WTC11 (cell line): ENCODE data around the gene AOC1. TPM values are rescaled to one million over a fixed set of nuclear protein-coding genes. Genes with fewer than 3 reads are reported as not detected.

Source experiments
- ATAC-seq: fragments of 200-7000 bp; cut with Tn5 transposase; 2 replicates; pipeline ENCODE4 v1.10.0; 2021; ENCODE audit warnings: mild to moderate bottlenecking, moderate library complexity
- CTCF ChIA-PET: fragments of 300-600 bp; sonication (Branson Sonifier 250); formaldehyde crosslinking; loops from one replicate; lab custom pipeline; 2021; ENCODE audit warnings: antibody characterized with exemption; lab: Charles Lee
- POLR2A ChIA-PET: fragments of 350-600 bp; sonication (Branson Sonifier 250); formaldehyde crosslinking; loops from one replicate; lab custom pipeline; 2021; ENCODE audit warnings: antibody characterized with exemption; lab: Charles Lee
- DNase-seq: peaks from one replicate; pipeline ENCODE4 v3.0.0; 2021; ENCODE audit warnings: low spot score
- H3K27ac Mint-ChIP-seq: 2 replicates; pipeline ENCODE4 v1.8.0; 2021; ENCODE audit warnings: mixed read lengths
- H3K27me3 Mint-ChIP-seq: 2 replicates; pipeline ENCODE4 v1.8.0; 2021; ENCODE audit warnings: low read depth, mild to moderate bottlenecking, moderate library complexity, mixed read lengths
- H3K36me3 Mint-ChIP-seq: 2 replicates; pipeline ENCODE4 v1.8.0; 2021; ENCODE audit warnings: mixed read lengths
- H3K4me1 Mint-ChIP-seq: 2 replicates; pipeline ENCODE4 v1.8.0; 2022; ENCODE audit warnings: mixed read lengths
- H3K4me3 Mint-ChIP-seq: 2 replicates; pipeline ENCODE4 v1.8.0; 2021; ENCODE audit warnings: mild to moderate bottlenecking, moderate library complexity, mixed read lengths
- H3K9me3 Mint-ChIP-seq: 2 replicates; pipeline ENCODE4 v1.8.0; 2021; ENCODE audit warnings: mixed read lengths
- CREM ChIP-seq: sonication (generic); formaldehyde crosslinking; IDR thresholded peaks from 2 replicates; pipeline ENCODE4 v1.8.1; 2022; ENCODE audit warnings: mild to moderate bottlenecking, missing genetic modification reagents, moderate library complexity
- EMX1 ChIP-seq: fragments of 250-450 bp; sonication (Bioruptor Pico); IDR thresholded peaks from 2 replicates; pipeline ENCODE4 v1.8.0; 2021; ENCODE audit warnings: mild to moderate bottlenecking
- GABPB1 ChIP-seq: sonication (generic); formaldehyde crosslinking; IDR thresholded peaks from 2 replicates; pipeline ENCODE4 v1.8.1; 2023; ENCODE audit warnings: mild to moderate bottlenecking, missing genetic modification reagents
- GRHL2 ChIP-seq: fragments of 250-450 bp; sonication (Bioruptor Pico); IDR thresholded peaks from 2 replicates; pipeline ENCODE4 v1.8.0; 2022; ENCODE audit warnings: mild to moderate bottlenecking, moderate library complexity; ENCODE audit not compliant: insufficient replicate concordance, severe bottlenecking
- GTF2I ChIP-seq: fragments of 250-450 bp; sonication (Bioruptor Pico); conservative IDR thresholded peaks from 2 replicates; pipeline ENCODE4 v1.4.0; 2021; ENCODE audit warnings: mild to moderate bottlenecking
- IRF1 ChIP-seq: sonication (generic); formaldehyde crosslinking; IDR thresholded peaks from 2 replicates; pipeline ENCODE4 v1.8.0; 2023; ENCODE audit warnings: missing genetic modification reagents
- KAT7 ChIP-seq: sonication (generic); formaldehyde crosslinking; IDR thresholded peaks from 2 replicates; pipeline ENCODE4 v1.8.1; 2023; ENCODE audit warnings: missing genetic modification reagents, mild to moderate bottlenecking, borderline replicate concordance
- NFATC4 ChIP-seq: fragments of 250-450 bp; sonication (Bioruptor Pico); IDR thresholded peaks from 2 replicates; pipeline ENCODE4 v1.9.0; 2021; ENCODE audit warnings: mild to moderate bottlenecking
- NFE2L1 ChIP-seq: sonication (generic); formaldehyde crosslinking; IDR thresholded peaks from 2 replicates; pipeline ENCODE4 v1.8.1; 2023; ENCODE audit warnings: missing genetic modification reagents
- STAT6 ChIP-seq: sonication (generic); formaldehyde crosslinking; conservative IDR thresholded peaks from 2 replicates; pipeline ENCODE4 v1.8.1; 2023; ENCODE audit warnings: mild to moderate bottlenecking, low read depth, missing genetic modification reagents, moderate library complexity
- ZNF317 ChIP-seq: sonication (generic); formaldehyde crosslinking; IDR thresholded peaks from 2 replicates; pipeline ENCODE4 v1.8.1; 2023; ENCODE audit warnings: low read depth, mild to moderate bottlenecking, moderate library complexity, missing genetic modification reagents, borderline replicate concordance
- ZNF423 ChIP-seq: fragments of 250-450 bp; sonication (Bioruptor Pico); IDR thresholded peaks from 2 replicates; pipeline ENCODE4 v2.1.2; 2022; ENCODE audit warnings: mild to moderate bottlenecking, moderate library complexity
- ZNF671 ChIP-seq: fragments of 250-450 bp; sonication (Bioruptor Pico); IDR thresholded peaks from 2 replicates; pipeline ENCODE4 v1.8.0; 2021; ENCODE audit warnings: mild to moderate bottlenecking
- total RNA-seq: library from RNA; stranded (reverse); gene quantifications from 3 replicates; pipeline ENCODE4 v1.2.3, GENCODE V29; 2021
- TF ChIP-seq, protein P1 (sequence below): sonication (generic); formaldehyde crosslinking; IDR thresholded peaks from 2 replicates; pipeline ENCODE4 v1.8.1; 2023; ENCODE audit warnings: mild to moderate bottlenecking, missing genetic modification reagents, borderline replicate concordance
- TF ChIP-seq, protein P2 (sequence below): sonication (generic); formaldehyde crosslinking; IDR thresholded peaks from 2 replicates; pipeline ENCODE4 v1.8.0; 2022; ENCODE audit warnings: mild to moderate bottlenecking, missing genetic modification reagents
- TF ChIP-seq, protein P3 (sequence below): sonication (generic); formaldehyde crosslinking; IDR thresholded peaks from 2 replicates; pipeline ENCODE4 v1.8.1; 2023; ENCODE audit warnings: mild to moderate bottlenecking, missing genetic modification reagents
- TF ChIP-seq, protein P4 (sequence below): sonication (generic); formaldehyde crosslinking; IDR thresholded peaks from 2 replicates; pipeline ENCODE4 v1.8.0; 2022; ENCODE audit warnings: mild to moderate bottlenecking, missing genetic modification reagents

The AOC1 gene
- total RNA-seq, 1 experiment from 2014 or later: 0.17 TPM

GRCh38 chr7:150855476-150856302 is 3.4 kb downstream of the AOC1 start:
- ATAC-seq: no peak
- peaks cover 5% of the 10 kb centered on the region for H3K27me3 Mint-ChIP-seq
- POLR2A ChIA-PET: no interaction called here
- no peaks in the 10 kb centered on the region for H3K9me3 Mint-ChIP-seq
- H3K4me1 Mint-ChIP-seq: peaks cover 8% of the 10 kb centered on the region
- no peak overlapping the region for H3K27ac Mint-ChIP-seq
- no peak overlapping the region for H3K4me3 Mint-ChIP-seq
- no peak for DNase-seq
- CTCF ChIA-PET: interaction anchor here (1.2 to 1.8 kb wide), 2 partner anchors 21 to 42 kb away, joined by 5 to 9 read pairs; no protein-coding TSS in a partner anchor
- H3K36me3 Mint-ChIP-seq: no peaks in the 10 kb centered on the region
- TF ChIP-seq NFATC4 (CRISPR knock-in tag): no peak
- TF ChIP-seq, protein P1, sequence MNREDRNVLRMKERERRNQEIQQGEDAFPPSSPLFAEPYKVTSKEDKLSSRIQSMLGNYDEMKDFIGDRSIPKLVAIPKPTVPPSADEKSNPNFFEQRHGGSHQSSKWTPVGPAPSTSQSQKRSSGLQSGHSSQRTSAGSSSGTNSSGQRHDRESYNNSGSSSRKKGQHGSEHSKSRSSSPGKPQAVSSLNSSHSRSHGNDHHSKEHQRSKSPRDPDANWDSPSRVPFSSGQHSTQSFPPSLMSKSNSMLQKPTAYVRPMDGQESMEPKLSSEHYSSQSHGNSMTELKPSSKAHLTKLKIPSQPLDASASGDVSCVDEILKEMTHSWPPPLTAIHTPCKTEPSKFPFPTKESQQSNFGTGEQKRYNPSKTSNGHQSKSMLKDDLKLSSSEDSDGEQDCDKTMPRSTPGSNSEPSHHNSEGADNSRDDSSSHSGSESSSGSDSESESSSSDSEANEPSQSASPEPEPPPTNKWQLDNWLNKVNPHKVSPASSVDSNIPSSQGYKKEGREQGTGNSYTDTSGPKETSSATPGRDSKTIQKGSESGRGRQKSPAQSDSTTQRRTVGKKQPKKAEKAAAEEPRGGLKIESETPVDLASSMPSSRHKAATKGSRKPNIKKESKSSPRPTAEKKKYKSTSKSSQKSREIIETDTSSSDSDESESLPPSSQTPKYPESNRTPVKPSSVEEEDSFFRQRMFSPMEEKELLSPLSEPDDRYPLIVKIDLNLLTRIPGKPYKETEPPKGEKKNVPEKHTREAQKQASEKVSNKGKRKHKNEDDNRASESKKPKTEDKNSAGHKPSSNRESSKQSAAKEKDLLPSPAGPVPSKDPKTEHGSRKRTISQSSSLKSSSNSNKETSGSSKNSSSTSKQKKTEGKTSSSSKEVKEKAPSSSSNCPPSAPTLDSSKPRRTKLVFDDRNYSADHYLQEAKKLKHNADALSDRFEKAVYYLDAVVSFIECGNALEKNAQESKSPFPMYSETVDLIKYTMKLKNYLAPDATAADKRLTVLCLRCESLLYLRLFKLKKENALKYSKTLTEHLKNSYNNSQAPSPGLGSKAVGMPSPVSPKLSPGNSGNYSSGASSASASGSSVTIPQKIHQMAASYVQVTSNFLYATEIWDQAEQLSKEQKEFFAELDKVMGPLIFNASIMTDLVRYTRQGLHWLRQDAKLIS (CRISPR knock-in tag): no peak
- TF ChIP-seq GRHL2 (CRISPR knock-in tag): no peak
- TF ChIP-seq IRF1 (CRISPR knock-in tag): no peak
- TF ChIP-seq CREM: no peak
- TF ChIP-seq NFE2L1 (CRISPR knock-in tag): no peak
- TF ChIP-seq, protein P2, sequence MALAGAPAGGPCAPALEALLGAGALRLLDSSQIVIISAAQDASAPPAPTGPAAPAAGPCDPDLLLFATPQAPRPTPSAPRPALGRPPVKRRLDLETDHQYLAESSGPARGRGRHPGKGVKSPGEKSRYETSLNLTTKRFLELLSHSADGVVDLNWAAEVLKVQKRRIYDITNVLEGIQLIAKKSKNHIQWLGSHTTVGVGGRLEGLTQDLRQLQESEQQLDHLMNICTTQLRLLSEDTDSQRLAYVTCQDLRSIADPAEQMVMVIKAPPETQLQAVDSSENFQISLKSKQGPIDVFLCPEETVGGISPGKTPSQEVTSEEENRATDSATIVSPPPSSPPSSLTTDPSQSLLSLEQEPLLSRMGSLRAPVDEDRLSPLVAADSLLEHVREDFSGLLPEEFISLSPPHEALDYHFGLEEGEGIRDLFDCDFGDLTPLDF (CRISPR knock-in tag): no peak
- TF ChIP-seq ZNF671 (CRISPR knock-in tag): no peak
- TF ChIP-seq GTF2I (CRISPR knock-in tag): no peak
- TF ChIP-seq EMX1: no peak
- TF ChIP-seq KAT7 (CRISPR knock-in tag): no peak
- TF ChIP-seq, protein P3, sequence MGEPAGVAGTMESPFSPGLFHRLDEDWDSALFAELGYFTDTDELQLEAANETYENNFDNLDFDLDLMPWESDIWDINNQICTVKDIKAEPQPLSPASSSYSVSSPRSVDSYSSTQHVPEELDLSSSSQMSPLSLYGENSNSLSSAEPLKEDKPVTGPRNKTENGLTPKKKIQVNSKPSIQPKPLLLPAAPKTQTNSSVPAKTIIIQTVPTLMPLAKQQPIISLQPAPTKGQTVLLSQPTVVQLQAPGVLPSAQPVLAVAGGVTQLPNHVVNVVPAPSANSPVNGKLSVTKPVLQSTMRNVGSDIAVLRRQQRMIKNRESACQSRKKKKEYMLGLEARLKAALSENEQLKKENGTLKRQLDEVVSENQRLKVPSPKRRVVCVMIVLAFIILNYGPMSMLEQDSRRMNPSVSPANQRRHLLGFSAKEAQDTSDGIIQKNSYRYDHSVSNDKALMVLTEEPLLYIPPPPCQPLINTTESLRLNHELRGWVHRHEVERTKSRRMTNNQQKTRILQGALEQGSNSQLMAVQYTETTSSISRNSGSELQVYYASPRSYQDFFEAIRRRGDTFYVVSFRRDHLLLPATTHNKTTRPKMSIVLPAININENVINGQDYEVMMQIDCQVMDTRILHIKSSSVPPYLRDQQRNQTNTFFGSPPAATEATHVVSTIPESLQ (CRISPR knock-in tag): no peak
- TF ChIP-seq ZNF317 (CRISPR knock-in tag): no peak
- no peak for TF ChIP-seq GABPB1
- TF ChIP-seq, protein P4, sequence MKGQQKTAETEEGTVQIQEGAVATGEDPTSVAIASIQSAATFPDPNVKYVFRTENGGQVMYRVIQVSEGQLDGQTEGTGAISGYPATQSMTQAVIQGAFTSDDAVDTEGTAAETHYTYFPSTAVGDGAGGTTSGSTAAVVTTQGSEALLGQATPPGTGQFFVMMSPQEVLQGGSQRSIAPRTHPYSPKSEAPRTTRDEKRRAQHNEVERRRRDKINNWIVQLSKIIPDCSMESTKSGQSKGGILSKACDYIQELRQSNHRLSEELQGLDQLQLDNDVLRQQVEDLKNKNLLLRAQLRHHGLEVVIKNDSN: no peak
- no peak for TF ChIP-seq STAT6 (CRISPR knock-in tag)
- no peak for TF ChIP-seq ZNF423
